Measurements from ENCODE around the gene LFNG. TPM values are rescaled to one million over a fixed set of nuclear protein-coding genes. Genes with fewer than 3 reads are reported as not detected.

Gene LFNG
- total RNA-seq, 2 donors from 2014 or later: 15.2 to 16.5 TPM

GRCh38 chr7:2497500-2498336, 21.9 kb upstream of the LFNG start:
- intact Hi-C loops (cut with DNase I): no loop called here
- no peak for DNase-seq (ENCODE audit: low spot score)

DNA sequence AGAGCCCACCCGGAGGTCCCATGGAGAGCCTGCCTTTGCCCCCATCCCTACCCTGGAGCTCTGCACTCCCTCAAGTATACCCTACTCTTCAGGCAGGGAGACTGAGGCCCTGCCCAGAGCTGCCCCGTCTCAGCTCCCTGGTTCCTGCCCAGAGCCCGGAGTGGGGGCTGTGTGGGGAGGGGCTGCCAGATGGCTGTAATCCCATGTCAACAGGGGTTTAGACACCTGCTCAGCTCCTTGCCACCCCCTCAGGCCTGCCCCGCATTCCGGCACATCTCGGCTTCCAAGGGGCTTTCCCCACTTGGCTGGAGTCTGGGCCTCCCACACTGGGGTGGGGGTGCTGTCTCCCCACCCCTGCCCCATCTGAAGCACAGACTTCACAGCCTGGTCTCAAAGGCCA, 20.9 kb upstream of the LFNG start:
- no peak for DNase-seq (ENCODE audit: low spot score)
- intact Hi-C loops (cut with DNase I): no loop called here

- no peak for DNase-seq (ENCODE audit: low spot score)
- intact Hi-C loops (cut with DNase I): no loop called here
These were observed 20.4 kb upstream of the LFNG start for GRCh38 chr7:2499181-2499580.

DNA sequence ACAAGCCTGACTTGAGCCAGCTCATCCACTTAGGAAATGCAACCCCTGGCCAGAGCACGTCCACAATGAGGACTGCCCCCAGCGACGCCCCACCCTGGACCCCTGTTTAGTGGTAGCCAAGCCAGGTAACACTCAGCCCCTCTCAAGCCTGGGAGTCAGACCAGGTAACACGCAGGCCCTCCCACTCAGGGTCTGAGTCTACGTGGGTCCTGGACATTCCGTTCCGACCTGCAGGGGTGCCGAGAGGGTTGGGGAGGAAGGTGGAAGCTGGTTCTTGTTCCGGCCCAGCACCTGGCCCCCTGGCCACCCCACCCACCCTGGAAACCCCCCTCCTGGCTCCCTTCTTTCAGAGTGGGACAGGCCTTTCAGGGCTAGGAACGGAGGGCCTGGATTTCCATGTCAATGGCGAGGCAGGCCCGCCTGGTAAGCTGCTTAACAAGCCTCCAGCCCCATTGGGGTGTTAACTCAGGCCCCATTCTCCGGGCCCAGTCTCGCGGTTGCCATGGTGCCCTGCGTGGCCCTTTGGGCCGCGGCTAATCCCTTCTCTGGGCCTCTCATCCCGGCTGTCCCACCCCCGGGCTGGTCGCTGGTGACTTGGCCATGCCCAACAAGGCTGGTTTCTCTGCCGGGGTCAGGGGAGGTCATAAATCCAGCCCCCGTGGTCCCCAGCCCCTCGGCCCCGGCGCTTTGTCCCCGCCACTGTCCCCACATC, 19.7 kb upstream of the LFNG start:
- DNase-seq (ENCODE audit: low spot score): no peak
- intact Hi-C loops (cut with DNase I): no loop called here

DNA sequence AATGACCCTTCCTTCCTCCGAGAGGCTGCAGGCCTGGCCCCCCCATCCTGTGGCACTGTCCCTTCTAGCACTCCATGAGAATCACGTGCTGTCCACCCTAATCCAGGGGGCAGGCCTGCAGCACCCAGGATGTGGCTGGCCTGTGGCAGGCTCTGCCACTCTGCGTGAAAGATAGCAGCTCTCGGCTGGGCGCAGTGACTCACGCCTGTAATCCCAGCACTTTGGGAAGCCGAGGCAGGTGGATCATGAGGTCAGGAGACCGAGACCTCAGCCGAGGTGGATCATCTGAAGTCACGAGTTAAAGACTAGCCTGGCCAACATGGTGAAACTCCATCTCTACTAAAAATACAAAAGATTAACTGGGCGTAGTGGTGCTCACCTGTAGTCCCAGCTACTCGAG, 18.9 kb upstream of the LFNG start:
- intact Hi-C loops (cut with DNase I): no loop called here

DNA sequence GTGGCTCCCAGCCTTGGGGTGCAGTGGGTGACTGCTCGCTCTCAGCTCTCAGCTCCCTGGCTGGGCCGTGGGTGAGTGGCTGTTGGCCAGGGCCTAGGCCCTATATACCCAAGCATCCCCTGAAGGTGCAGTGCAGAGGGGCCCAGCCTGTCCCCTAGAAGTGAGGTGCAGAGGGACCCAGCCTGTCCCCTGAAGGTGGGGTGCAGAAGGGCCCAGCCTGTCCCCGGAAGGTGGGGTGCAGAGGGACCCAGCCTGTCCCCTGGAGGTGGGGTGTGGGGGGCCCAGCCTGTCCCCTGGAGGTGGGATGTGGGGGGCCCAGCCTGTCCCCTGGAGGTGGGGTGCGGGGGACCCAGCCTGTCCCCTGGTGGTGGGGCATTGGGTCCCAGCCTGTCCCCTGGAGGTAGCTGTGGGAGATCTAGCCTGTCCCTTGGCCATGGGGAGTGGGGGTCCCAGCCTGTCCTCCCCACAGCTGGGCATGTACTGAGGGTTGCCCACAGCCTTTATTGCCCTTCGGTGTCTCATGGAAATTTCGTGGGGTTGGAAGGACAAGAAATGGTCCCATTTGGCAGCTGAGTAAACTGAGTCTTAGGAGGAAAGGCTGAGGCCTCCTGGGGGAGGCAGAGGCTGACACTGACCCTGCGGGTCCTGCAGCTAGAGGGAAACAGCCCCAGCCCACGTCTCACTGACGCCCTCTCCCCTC, 17.5 kb upstream of the LFNG start:
- no peak for DNase-seq (ENCODE audit: low spot score)
- intact Hi-C loops (cut with DNase I): no loop called here

More for the DNA sequence above, 18.9 kb upstream of the LFNG start:
- no peak for DNase-seq (ENCODE audit: low spot score)

DNA sequence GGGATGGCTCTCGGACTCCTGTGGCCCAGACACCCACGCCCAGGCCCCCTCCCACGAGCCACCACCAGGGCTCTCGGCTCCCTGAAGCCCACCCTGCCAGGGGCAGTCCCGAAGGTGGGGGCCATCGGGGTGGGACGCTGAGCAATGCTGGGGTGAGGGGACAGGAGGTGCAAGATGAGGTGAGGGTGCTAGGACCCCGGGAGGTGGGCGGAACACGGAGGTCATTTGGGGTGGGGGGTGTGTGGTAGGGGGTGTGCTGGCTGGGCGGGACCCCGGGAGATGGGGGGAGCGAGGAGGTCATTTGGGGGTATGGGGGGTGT, 17.0 kb upstream of the LFNG start:
- intact Hi-C loops (cut with DNase I): no loop called here

GRCh38 chr7:2503056-2503941, 16.3 kb upstream of the LFNG start:
- no peak for DNase-seq (ENCODE audit: low spot score)
- intact Hi-C loops (cut with DNase I): loop anchor here in 1 of 2 donors (1.0 kb wide), 1 partner anchor 39 kb away; no protein-coding TSS in a partner anchor

More for the DNA sequence above, 17.0 kb upstream of the LFNG start:
- DNase-seq (ENCODE audit: low spot score): no peak

DNA sequence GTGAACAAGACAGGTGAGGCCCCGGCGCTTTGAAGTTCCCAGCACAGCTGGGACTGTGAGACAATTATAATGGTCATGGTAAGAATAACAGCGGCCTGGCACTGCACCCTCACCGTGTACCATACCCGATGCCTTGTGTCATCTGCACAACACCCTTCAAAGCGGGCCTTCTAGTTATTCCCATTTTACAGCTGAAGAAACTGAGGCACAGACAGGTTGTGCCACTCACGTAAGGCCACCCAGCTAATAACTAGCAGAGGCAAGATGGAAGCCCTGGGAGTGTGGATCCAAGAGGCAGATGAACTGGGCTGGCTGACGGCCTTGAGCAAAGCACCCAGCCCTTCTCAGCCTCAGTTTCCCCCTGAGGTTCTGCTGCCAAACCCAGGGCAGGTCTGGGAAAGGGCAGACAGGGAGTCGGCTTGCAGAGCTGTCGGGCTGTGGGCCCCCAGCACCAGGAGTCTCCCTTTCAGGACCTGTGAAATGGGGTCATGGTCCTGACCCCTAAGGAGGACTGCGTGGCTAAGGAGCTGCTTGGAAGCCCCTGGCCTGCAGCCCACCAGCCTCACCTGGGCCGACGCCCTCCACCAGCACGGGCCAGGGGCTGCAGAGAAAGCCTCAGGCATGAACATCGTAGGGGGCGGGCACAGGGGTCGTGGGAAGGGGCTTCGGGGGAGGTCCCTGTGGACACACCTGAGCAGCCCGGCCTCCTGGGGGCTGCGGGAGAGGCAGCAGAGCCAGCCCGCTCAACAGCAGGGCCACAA, 15.3 kb upstream of the LFNG start:
- intact Hi-C loops (cut with DNase I): loop anchor here in 1 of 2 donors (1.0 kb wide), 1 partner anchor 55 kb away; no protein-coding TSS in a partner anchor

GRCh38 chr7:2504889-2505375, 14.6 kb upstream of the LFNG start:
- intact Hi-C loops (cut with DNase I): loop anchor here in 1 of 2 donors (1.0 kb wide), 1 partner anchor 56 kb away; no protein-coding TSS in a partner anchor

More for the DNA sequence above, 15.3 kb upstream of the LFNG start:
- no peak for DNase-seq (ENCODE audit: low spot score)

DNA sequence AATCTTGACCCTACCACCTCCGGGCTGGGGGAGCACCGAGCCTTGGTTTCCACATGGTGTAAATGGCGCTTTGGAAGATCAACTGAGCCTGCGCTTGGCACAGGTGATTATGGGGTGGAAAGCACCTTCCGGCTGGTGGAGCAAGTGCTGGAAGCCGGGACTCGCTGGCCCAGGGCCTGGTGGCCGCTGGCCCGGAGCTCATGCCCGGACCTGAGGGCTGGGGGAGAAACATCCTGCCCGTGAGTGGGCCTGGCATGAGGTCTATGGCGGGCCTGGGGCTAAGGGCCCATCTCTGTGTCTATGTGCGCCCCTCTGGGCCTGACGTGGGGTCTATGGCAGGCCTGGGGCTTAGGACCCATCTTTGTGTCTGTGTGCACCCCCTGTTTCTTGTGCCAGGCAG, 14.2 kb upstream of the LFNG start:
- no peak for DNase-seq (ENCODE audit: low spot score)
- intact Hi-C loops (cut with DNase I): no loop called here

More at GRCh38 chr7:2504889-2505375, 14.6 kb upstream of the LFNG start:
- DNase-seq (ENCODE audit: low spot score): no peak

- intact Hi-C loops (cut with DNase I): no loop called here
- no peak for DNase-seq (ENCODE audit: low spot score)
These were observed 12.2 kb upstream of the LFNG start for GRCh38 chr7:2507208-2507916.

- intact Hi-C loops (cut with DNase I): no loop called here
- DNase-seq (ENCODE audit: low spot score): no peak
These were observed 11.7 kb upstream of the LFNG start for GRCh38 chr7:2507917-2508306.

DNA sequence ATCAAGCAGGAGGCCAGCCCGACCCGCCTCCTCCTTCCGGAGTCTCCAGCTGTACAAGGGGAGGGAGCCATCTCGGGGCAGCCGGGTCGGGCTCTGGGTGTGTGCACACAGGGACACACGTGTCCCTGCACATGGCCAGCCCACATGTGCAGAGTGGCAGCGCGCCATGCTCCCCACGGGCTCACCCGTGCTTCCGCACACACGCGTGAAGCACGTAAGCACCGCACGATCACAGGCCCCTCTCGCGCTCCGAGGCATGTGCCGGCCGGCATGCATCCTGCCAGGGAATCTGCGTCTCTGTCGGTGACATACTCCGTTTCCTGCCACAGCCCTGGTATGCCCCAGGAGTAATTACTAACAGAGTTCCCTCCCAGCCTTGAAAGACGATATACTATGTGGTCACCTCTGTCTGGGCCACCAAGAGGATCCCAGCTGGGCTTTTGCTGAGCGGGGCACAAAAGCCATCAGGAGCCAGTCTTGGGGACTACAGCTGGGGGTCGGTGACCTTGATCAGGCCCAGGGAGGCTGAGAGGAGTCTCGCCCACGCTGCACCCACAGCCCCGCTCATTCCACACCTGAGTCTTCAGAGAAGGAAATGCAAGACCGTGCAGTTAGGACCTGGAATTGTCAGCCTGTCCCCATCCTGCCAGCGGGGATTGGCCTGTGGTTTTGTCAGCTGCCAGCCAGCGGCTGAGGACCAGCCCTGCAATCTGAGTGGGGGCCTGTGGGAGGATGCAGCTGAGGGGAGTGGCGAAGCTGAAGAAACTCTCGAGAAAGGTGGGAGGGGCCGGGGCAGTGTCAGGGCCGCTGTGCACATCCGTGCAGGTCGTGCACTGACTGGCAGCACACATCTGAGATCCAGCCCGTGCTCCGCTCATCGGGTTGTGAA, 11.0 kb upstream of the LFNG start:
- intact Hi-C loops (cut with DNase I): no loop called here
- no peak for DNase-seq (ENCODE audit: low spot score)

DNA sequence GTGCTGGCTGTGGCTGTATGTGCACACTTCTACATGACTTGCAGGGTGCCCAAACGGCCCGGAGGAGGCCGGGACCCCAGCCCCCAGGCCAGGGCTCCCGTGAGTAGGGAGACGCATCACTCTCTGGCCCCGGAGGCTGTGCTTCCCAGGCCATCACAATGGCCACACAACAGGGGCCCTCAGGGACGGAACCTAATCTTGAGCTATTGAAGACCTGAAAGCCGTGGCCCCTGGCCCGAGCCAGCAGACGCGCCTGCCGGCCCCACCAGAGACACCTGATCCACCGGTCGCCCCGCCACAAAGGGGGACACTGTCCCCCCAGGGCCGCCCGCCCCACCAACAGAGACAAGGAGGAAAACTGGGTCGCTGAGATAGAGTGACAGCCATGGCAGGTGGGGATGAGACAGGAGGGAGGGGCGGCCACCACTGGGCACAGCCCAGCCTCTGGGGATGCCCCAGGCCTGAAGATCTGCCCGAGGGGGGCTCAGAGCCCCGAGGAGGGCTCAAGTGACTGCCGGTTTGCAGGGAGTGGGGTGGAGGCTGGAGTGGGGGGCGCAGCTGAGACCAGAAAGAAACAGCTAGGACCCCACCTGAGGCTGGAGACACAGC, 10.2 kb upstream of the LFNG start:
- intact Hi-C loops (cut with DNase I): no loop called here

DNA sequence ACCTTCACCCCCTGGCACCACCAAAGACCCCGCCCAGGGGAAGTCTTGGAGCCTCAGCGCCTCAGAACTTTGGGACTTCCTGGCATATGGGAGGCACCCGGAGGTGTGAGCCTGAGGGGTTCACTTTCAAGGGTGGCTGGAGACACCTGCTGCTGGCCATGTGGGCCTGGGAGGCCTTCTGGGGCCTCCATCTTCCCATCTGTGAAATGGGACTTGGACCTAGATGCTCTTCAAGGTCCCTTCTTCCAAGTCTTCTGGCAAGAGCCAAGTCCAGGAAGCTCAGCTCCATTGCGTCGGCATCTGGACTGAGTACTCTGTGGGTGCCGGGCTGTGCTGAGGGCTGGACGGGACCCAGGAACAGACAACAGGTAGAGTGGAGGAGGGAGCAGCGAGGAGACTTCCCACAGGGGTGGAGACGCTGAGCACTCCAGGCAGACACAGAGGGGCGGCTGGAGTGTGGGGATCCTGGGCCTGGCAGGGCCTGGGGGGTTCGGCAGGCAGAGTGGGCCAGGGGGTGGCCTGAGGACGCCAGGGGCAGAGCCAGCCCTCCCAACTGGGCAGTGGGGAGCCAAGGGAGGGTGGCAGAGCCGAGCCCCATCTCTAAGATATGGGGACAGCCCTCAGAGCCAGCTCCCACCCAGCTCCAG, 9.3 kb upstream of the LFNG start:
- no peak for DNase-seq (ENCODE audit: low spot score)
- intact Hi-C loops (cut with DNase I): no loop called here

More for the DNA sequence above, 10.2 kb upstream of the LFNG start:
- no peak for DNase-seq (ENCODE audit: low spot score)
